Smooth muscle cell (in vitro differentiated cells): ENCODE measurements around the gene RBAK. TPM values are rescaled to one million over a fixed set of nuclear protein-coding genes. Genes with fewer than 3 reads are reported as not detected.
"Not testable (repeated sequence)": the region's sequence is repeated elsewhere in the genome, so short reads cannot be mapped to it uniquely, and the experiment has no call there.

Source experiments
- DNase-seq: peaks from one replicate; lab custom pipeline; 2025; ENCODE audit not compliant: unreplicated experiment; lab: John Stamatoyannopoulos, UW
- H2AFZ ChIP-seq: fragments of 200-600 bp; sonication (generic); 2 replicates; pipeline ENCODE4 v1.6.0; 2016; ENCODE audit warnings: antibody characterized with exemption, low read depth, mild to moderate bottlenecking
- H3F3A ChIP-seq: fragments of 200-600 bp; sonication (generic); 2 replicates; pipeline ENCODE4 v1.6.0; 2017; ENCODE audit warnings: antibody characterized with exemption, low read depth
- H3K27ac ChIP-seq: fragments of 200-600 bp; sonication (generic); 2 replicates; pipeline ENCODE4 v1.5.1; 2016; ENCODE audit warnings: low read depth, mild to moderate bottlenecking
- H3K27me3 ChIP-seq: fragments of 200-600 bp; sonication (generic); 2 replicates; pipeline ENCODE4 v1.6.1; 2016; ENCODE audit warnings: low read depth, mild to moderate bottlenecking
- H3K36me3 ChIP-seq: fragments of 200-600 bp; sonication (generic); 2 replicates; pipeline ENCODE4 v1.5.1; 2016; ENCODE audit warnings: low read depth
- H3K4me1 ChIP-seq: fragments of 200-600 bp; sonication (generic); 2 replicates; pipeline ENCODE4 v1.5.1; 2016; ENCODE audit warnings: low read depth
- H3K4me2 ChIP-seq: fragments of 200-600 bp; sonication (generic); 2 replicates; pipeline ENCODE4 v1.6.0; 2016; ENCODE audit warnings: mild to moderate bottlenecking
- H3K4me3 ChIP-seq: fragments of 200-600 bp; sonication (generic); 2 replicates; pipeline ENCODE4 v1.5.1; 2016; ENCODE audit warnings: mild to moderate bottlenecking
- H3K79me2 ChIP-seq: fragments of 200-600 bp; sonication (generic); 2 replicates; pipeline ENCODE4 v1.6.0; 2016; ENCODE audit warnings: low read depth, mild to moderate bottlenecking
- H3K9ac ChIP-seq: fragments of 200-600 bp; sonication (generic); 2 replicates; pipeline ENCODE4 v1.6.0; 2016; ENCODE audit warnings: low read depth
- H3K9me3 ChIP-seq: fragments of 200-600 bp; sonication (generic); replicated peaks from 2 replicates; pipeline ENCODE4 v1.5.1; 2016; ENCODE audit warnings: low read depth
- H4K20me1 ChIP-seq: fragments of 200-600 bp; sonication (generic); 2 replicates; pipeline ENCODE4 v1.6.0; 2016; ENCODE audit warnings: low read depth
- WGBS: methylation state at CpG from one replicate; pipeline ENCODE4 v1.1.7; 2016; ENCODE audit warnings: low lambda C conversion rate; 5-methylcytosine and 5-hydroxymethylcytosine counted together
- polyA plus RNA-seq: library from polyadenylated mRNA; unstranded; fragments of >200 nt; fragmentation: Nextera tagmentation; extraction: Ambion mirVana; gene quantifications from 2 replicates; pipeline ENCODE4 v1.2.1, GENCODE V29; 2016
- total RNA-seq: library from RNA; depleted of rRNA; stranded (reverse); fragments of >200 nt; gene quantifications from 2 replicates; pipeline ENCODE4 v1.2.3, GENCODE V29; 2014
- TF ChIP-seq, protein P1 (sequence below): fragments of 200-600 bp; sonication (generic); IDR thresholded peaks from 2 replicates; pipeline ENCODE4 v1.5.1; 2017; ENCODE audit warnings: borderline replicate concordance, mild to moderate bottlenecking, antibody characterized with exemption; ENCODE audit not compliant: insufficient read depth, poor library complexity, severe bottlenecking

Gene RBAK
- total and polyA plus RNA-seq, 2 experiments from 2014 or later, result 2.6 to 13.1 TPM

DNA sequence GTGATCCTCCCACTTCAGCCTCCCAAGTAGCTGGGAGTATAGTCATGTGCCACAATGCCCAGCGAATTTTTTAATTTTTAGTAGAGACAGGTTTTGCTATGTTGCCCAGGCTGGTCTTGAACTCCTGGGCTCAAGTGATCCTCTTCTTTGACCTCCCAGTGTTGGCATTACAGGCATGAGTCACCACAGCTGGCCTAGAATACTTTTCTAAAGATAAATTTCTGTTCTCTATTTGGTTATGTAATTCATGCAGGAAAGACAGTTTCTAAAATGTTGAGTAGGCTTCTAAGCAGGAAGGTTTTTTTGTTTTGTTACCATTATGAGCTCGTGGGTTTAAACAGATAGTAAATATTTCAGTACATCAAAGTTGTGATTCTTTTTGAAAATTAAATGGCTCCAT lies 5.0 kb downstream of the RBAK start:
- H3K27ac ChIP-seq, result no peak overlapping the region
- H3F3A ChIP-seq, result no peaks in the 10 kb centered on the region
- DNase-seq, result no peak
- H3K27me3 ChIP-seq, result no peaks in the 10 kb centered on the region
- WGBS, result 94% methylated on average over 2 of the region's 2 CpGs
- H3K4me3 ChIP-seq, result peak overlapping the region; percentile 16
- peaks cover 84% of the 10 kb centered on the region for H3K79me2 ChIP-seq
- H3K36me3 ChIP-seq, result peaks cover 62% of the 10 kb centered on the region
- TF ChIP-seq, protein P1, sequence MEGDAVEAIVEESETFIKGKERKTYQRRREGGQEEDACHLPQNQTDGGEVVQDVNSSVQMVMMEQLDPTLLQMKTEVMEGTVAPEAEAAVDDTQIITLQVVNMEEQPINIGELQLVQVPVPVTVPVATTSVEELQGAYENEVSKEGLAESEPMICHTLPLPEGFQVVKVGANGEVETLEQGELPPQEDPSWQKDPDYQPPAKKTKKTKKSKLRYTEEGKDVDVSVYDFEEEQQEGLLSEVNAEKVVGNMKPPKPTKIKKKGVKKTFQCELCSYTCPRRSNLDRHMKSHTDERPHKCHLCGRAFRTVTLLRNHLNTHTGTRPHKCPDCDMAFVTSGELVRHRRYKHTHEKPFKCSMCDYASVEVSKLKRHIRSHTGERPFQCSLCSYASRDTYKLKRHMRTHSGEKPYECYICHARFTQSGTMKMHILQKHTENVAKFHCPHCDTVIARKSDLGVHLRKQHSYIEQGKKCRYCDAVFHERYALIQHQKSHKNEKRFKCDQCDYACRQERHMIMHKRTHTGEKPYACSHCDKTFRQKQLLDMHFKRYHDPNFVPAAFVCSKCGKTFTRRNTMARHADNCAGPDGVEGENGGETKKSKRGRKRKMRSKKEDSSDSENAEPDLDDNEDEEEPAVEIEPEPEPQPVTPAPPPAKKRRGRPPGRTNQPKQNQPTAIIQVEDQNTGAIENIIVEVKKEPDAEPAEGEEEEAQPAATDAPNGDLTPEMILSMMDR, result no peak
- no peak overlapping the region for H3K4me2 ChIP-seq
- peaks cover 5% of the 10 kb centered on the region for H3K4me1 ChIP-seq
- peaks cover 4% of the 10 kb centered on the region for H4K20me1 ChIP-seq
- H3K9me3 ChIP-seq, result peaks cover 22% of the 10 kb centered on the region
- no peak overlapping the region for H3K9ac ChIP-seq
- no peak overlapping the region for H2AFZ ChIP-seq

GRCh38 chr7:5051731-5052130 lies 6.1 kb downstream of the RBAK start:
- peaks cover 77% of the 10 kb centered on the region for H3K79me2 ChIP-seq
- H2AFZ ChIP-seq, DNase-seq, H3K27me3 ChIP-seq, H3F3A ChIP-seq, H4K20me1 ChIP-seq, H3K9ac ChIP-seq, H3K4me2 ChIP-seq, H3K27ac ChIP-seq, H3K4me1 ChIP-seq: not testable (repeated sequence)
- peaks cover 72% of the 10 kb centered on the region for H3K36me3 ChIP-seq
- H3K4me3 ChIP-seq, result peak overlapping the region; percentile 16
- peaks cover 24% of the 10 kb centered on the region for H3K9me3 ChIP-seq

GRCh38 chr7:5053175-5053574 lies 7.5 kb downstream of the RBAK start:
- H3K36me3 ChIP-seq, result peaks cover 85% of the 10 kb centered on the region
- H3F3A ChIP-seq, result no peaks in the 10 kb centered on the region
- H3K4me1 ChIP-seq, result no peaks in the 10 kb centered on the region
- no peak overlapping the region for H3K9ac ChIP-seq
- DNase-seq, result no peak
- no peak overlapping the region for H3K27ac ChIP-seq
- no peaks in the 10 kb centered on the region for H3K27me3 ChIP-seq
- 100% methylated on average over 1 of the region's 1 CpG for WGBS
- peaks cover 70% of the 10 kb centered on the region for H3K79me2 ChIP-seq
- H2AFZ ChIP-seq, result no peak overlapping the region
- H4K20me1 ChIP-seq, result no peaks in the 10 kb centered on the region
- no peak overlapping the region for H3K4me3 ChIP-seq
- H3K4me2 ChIP-seq, result no peak overlapping the region
- TF ChIP-seq, protein P1, result no peak
- peaks cover 35% of the 10 kb centered on the region for H3K9me3 ChIP-seq

- Histone ChIP-seq H3K4me1 (no peaks in the 10 kb centered on the region), H3K9ac (no peak overlapping the region), H3K27ac (no peak overlapping the region), H3K9me3 (peaks cover 97% of the 10 kb centered on the region), H2AFZ (no peak overlapping the region), H3K4me3 (peak overlapping the region; percentile 10), H3K4me2 (no peak overlapping the region), H3K27me3 (no peaks in the 10 kb centered on the region), H3K36me3 (peaks cover 100% of the 10 kb centered on the region), H3K79me2 (no peaks in the 10 kb centered on the region), H3F3A (peaks cover 27% of the 10 kb centered on the region), H4K20me1 (no peaks in the 10 kb centered on the region)
- 97% methylated on average over 2 of the region's 2 CpGs for WGBS
- TF ChIP-seq, protein P1, result no peak
- no peak for DNase-seq
These were observed 18.0 kb downstream of the RBAK start for GRCh38 chr7:5063698-5064097.
